ENCODE measurements around the gene SBNO1. TPM values are rescaled to one million over a fixed set of nuclear protein-coding genes. Genes with fewer than 3 reads are reported as not detected.

SBNO1 gene
- total RNA-seq, 2 experiments from 2014 or later = 38.9 to 39.9 TPM

DNA sequence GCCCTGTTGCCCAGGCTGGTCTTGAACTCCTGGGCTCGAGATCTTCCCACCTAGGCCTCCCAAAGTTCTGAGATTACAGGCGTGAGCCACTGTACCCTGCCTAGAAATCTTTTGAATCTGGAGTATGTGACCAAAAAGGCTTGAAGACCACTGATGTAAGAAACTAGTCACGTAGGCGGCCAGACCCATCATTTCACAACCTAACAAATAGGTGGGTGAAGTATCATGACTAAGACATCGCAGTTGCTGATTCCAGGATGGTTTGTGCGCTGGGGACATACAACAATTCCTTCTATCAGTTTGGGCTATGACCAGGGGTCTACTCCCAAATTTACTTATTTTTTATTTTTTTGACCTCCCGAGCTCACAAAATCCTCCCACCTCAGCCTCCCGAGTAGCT is 81.2 kb downstream of the SBNO1 start:
- Mint-ChIP-seq H3K4me1 (ENCODE audit: low read depth) (peaks cover under 1% of the 10 kb centered on the region), H3K27me3 (ENCODE audit: low read depth) (no peaks in the 10 kb centered on the region), H3K27ac (no peak overlapping the region), H3K4me3 (no peak overlapping the region), H3K9me3 (ENCODE audit: insufficient read depth) (no peaks in the 10 kb centered on the region), H3K36me3 (ENCODE audit: low read depth) (no peaks in the 10 kb centered on the region)
- ATAC-seq (no peak), DNase-seq (no peak)
- ChIA-PET CTCF (interaction anchor here (0.9 to 1.2 kb wide), 2 partner anchors 45 to 62 kb away, joined by 3 to 4 read pairs; no protein-coding TSS in a partner anchor), POLR2A (interaction anchor here (0.6 kb wide), 1 partner anchor 38 kb away, joined by 3 read pairs; no protein-coding TSS in a partner anchor)

GRCh38 chr12:123282111-123282510 is 82.5 kb downstream of the SBNO1 start:
- Mint-ChIP-seq H3K9me3 (ENCODE audit: insufficient read depth) (no peaks in the 10 kb centered on the region), H3K27ac (no peak overlapping the region), H3K36me3 (ENCODE audit: low read depth) (no peaks in the 10 kb centered on the region), H3K4me1 (ENCODE audit: low read depth) (peaks cover 6% of the 10 kb centered on the region), H3K27me3 (ENCODE audit: low read depth) (no peaks in the 10 kb centered on the region), H3K4me3 (no peak overlapping the region)
- POLR2A ChIA-PET = interaction anchor here (1.2 kb wide), 1 partner anchor 10 kb away, joined by 4 read pairs; no protein-coding TSS in a partner anchor
- DNase-seq = no peak
- CTCF ChIA-PET = interaction anchor here (1.0 to 1.2 kb wide), 2 partner anchors 62 to 63 kb away, joined by 3 to 4 read pairs; no protein-coding TSS in a partner anchor
- ATAC-seq = no peak

DNA sequence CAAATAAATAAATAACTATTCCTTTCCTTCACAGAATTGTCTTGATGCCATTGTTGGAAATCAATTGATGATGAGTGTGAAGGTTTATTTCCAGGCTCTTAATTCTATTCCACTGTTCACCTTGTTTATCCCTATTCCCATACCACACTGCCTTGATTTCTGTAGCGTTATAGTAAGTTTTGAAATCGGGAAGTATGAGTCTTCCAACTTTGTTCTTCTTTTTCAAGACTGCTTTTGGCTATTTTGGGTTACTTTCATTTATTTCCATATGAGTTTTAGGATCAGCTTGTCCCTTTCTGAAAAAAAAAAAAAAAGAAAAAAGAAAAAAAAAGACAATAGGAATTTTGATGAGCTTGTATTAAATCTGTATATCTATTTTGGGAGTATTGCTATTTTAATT is 83.7 kb downstream of the SBNO1 start:
- CTCF ChIA-PET = no interaction called here
- no peaks in the 10 kb centered on the region for H3K27me3 Mint-ChIP-seq (ENCODE audit: low read depth)
- no peaks in the 10 kb centered on the region for H3K36me3 Mint-ChIP-seq (ENCODE audit: low read depth)
- H3K9me3 Mint-ChIP-seq (ENCODE audit: insufficient read depth) = no peaks in the 10 kb centered on the region
- no peak overlapping the region for H3K27ac Mint-ChIP-seq
- DNase-seq (no peak), ATAC-seq (no peak)
- H3K4me1 Mint-ChIP-seq (ENCODE audit: low read depth) = peaks cover 6% of the 10 kb centered on the region
- H3K4me3 Mint-ChIP-seq = no peak overlapping the region
- POLR2A ChIA-PET = no interaction called here

DNA sequence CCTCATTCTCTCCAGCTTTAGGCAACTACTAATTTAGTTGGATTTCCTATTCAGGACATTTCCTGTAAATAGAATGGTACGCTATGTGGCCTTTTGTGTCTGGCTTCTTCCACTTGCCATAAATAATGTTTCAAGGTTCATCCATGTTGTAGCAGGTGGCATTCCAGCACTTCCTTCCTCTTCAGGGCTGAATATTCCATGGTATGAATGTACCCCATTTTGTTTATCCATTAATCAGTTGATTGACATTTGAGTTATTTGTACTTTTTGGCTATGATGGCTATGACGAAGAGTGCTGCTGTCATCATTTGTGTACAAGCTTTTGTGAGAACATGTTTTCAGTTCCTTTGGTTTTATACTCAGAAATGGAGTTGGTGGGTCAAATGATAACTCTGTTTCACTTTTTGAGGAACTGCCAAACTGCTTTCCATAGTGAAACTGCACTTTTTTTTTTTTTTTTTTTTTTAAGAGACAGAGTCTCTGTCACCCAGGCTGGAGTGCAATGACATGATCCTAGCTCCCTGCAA is 86.5 kb downstream of the SBNO1 start:
- Mint-ChIP-seq H3K36me3 (ENCODE audit: low read depth) (no peaks in the 10 kb centered on the region), H3K27me3 (ENCODE audit: low read depth) (no peaks in the 10 kb centered on the region), H3K4me1 (ENCODE audit: low read depth) (peaks cover 6% of the 10 kb centered on the region), H3K27ac (no peak overlapping the region), H3K9me3 (ENCODE audit: insufficient read depth) (no peaks in the 10 kb centered on the region), H3K4me3 (no peak overlapping the region)
- POLR2A ChIA-PET = no interaction called here
- CTCF ChIA-PET = no interaction called here
- no peak for ATAC-seq
- no peak for DNase-seq

- POLR2A ChIA-PET = no interaction called here
- H3K27me3 Mint-ChIP-seq (ENCODE audit: low read depth) = no peaks in the 10 kb centered on the region
- ATAC-seq (no peak), DNase-seq (no peak)
- H3K36me3 Mint-ChIP-seq (ENCODE audit: low read depth) = no peaks in the 10 kb centered on the region
- peaks cover 31% of the 10 kb centered on the region for H3K4me1 Mint-ChIP-seq (ENCODE audit: low read depth)
- no peaks in the 10 kb centered on the region for H3K9me3 Mint-ChIP-seq (ENCODE audit: insufficient read depth)
- no peak overlapping the region for H3K27ac Mint-ChIP-seq
- CTCF ChIA-PET = interaction anchor here (0.6 kb wide), 1 partner anchor 36 kb away, joined by 3 read pairs; no protein-coding TSS in a partner anchor
- peak overlapping the region; percentile 73 for H3K4me3 Mint-ChIP-seq
Measured at GRCh38 chr12:123273166-123273565, 91.5 kb downstream of the SBNO1 start.

- ChIA-PET POLR2A (interaction anchor here (1.4 to 1.5 kb wide), 2 partner anchors 94 to 113 kb away, joined by 4 to 5 read pairs; partner anchors contain the start of genes KMT5A and SBNO1), CTCF (interaction anchor here (0.8 to 1.8 kb wide), 2 partner anchors 37 to 97 kb away, joined by 3 to 6 read pairs; partner anchors contain the start of genes MPHOSPH9 and MTRFR)
- no peak overlapping the region for H3K27ac Mint-ChIP-seq
- no peaks in the 10 kb centered on the region for H3K36me3 Mint-ChIP-seq (ENCODE audit: low read depth)
- peak; percentile 82 for DNase-seq
- H3K4me3 Mint-ChIP-seq = no peak overlapping the region
- H3K27me3 Mint-ChIP-seq (ENCODE audit: low read depth) = no peaks in the 10 kb centered on the region
- no peaks in the 10 kb centered on the region for H3K9me3 Mint-ChIP-seq (ENCODE audit: insufficient read depth)
- peaks cover 32% of the 10 kb centered on the region for H3K4me1 Mint-ChIP-seq (ENCODE audit: low read depth)
- peak; percentile 78 for ATAC-seq
Measured at GRCh38 chr12:123271001-123271668, 93.5 kb downstream of the SBNO1 start.

DNA sequence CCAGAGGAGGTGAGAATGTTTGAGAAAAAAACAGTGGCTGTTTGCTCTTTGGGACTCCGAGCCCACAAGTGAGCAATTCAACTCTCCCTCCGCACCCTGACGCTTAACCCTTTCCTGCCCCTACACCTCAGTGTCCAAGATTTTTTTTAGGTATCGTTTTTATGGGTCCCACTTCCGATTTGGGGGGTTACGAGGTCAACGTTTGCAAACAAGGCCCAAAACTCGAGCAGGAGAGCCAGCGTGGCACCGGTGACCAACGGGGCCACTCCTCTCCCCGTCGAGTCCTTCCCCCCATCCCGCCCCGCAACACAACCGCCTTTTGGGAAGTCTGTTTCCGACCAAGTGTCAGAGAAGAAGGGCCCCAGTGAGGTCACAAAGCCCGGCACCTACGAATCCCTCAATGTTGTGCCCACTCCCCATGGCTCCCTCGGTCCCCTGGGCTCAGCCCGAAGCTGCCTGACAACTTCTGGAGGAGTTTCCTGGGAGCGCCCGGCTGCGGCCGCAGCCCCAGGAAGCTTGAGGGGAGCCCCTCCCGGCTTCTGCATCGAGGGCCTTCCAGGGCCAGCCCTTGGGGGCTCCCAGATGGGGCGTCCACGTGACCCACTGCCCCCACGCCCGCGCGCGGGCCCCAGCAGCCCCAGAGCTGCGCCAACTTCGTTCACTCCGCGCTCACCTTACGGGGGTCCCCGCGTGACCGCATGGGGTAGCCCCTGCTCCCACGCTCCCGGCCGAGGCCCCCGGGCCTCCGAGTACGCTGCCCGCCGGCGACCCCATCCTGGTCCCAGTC is 94.2 kb downstream of the SBNO1 start:
- ATAC-seq (peak; percentile 12), DNase-seq (no peak)
- Mint-ChIP-seq H3K9me3 (ENCODE audit: insufficient read depth) (no peaks in the 10 kb centered on the region), H3K4me1 (ENCODE audit: low read depth) (peaks cover 32% of the 10 kb centered on the region), H3K27ac (peak overlapping the region; percentile 88), H3K4me3 (peak overlapping the region; percentile 84), H3K27me3 (ENCODE audit: low read depth) (no peaks in the 10 kb centered on the region), H3K36me3 (ENCODE audit: low read depth) (no peaks in the 10 kb centered on the region)
- ChIA-PET POLR2A (interaction anchor here (0.8 to 2.3 kb wide), 5 partner anchors 12 to 312 kb away, joined by 3 to 12 read pairs (median 4); partner anchors contain the start of genes KMT5A, MPHOSPH9, MTRFR and SBNO1), CTCF (interaction anchor here (0.8 to 1.9 kb wide), 10 partner anchors 9 to 332 kb away, joined by 3 to 6 read pairs (median 3); partner anchors contain the start of genes DDX55, KMT5A, MPHOSPH9 and MTRFR)

- no peaks in the 10 kb centered on the region for H3K27me3 Mint-ChIP-seq (ENCODE audit: low read depth)
- ChIA-PET POLR2A (interaction anchor here (0.6 to 2.3 kb wide), 6 partner anchors 12 to 312 kb away, joined by 3 to 12 read pairs (median 4); partner anchors contain the start of genes KMT5A, MPHOSPH9, MTRFR and SBNO1), CTCF (interaction anchor here (0.8 to 2.9 kb wide), 10 partner anchors 9 to 332 kb away, joined by 3 to 13 read pairs (median 4); partner anchors contain the start of genes DDX55, KMT5A, MPHOSPH9 and MTRFR)
- peak overlapping the region; percentile 88 for H3K27ac Mint-ChIP-seq
- DNase-seq (no peak), ATAC-seq (no peak)
- no peaks in the 10 kb centered on the region for H3K36me3 Mint-ChIP-seq (ENCODE audit: low read depth)
- H3K4me3 Mint-ChIP-seq = peak overlapping the region; percentile 84
- no peaks in the 10 kb centered on the region for H3K9me3 Mint-ChIP-seq (ENCODE audit: insufficient read depth)
- H3K4me1 Mint-ChIP-seq (ENCODE audit: low read depth) = peaks cover 32% of the 10 kb centered on the region
Measured at GRCh38 chr12:123269896-123270213, 94.8 kb downstream of the SBNO1 start.

DNA sequence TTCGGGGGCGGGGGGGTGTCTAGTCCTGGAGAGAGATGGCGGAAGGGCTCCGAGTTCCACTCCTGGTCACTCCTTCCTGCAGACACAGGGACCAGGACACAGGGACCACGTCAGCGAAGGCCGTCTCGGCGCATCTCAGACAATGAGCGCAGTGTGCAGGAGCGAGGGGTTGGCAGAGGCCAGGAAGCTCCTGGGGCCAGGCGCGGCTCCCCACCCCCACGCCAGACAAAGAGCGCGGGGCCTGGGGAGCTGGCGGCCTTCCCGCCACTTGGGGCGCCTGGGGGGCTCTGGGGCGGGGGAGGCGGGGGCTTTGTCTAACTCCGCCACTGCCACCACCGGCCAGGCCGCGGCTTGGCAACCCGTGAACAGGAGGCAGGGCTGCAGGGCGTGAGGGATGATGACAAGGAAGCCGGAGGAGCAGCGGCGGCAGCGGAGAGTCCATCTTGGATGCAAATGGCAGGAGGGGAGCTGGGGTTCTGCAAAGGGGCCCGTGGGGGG is 95.2 kb downstream of the SBNO1 start:
- ChIA-PET POLR2A (interaction anchor here (0.6 to 2.3 kb wide), 6 partner anchors 11 to 313 kb away, joined by 3 to 12 read pairs (median 4); partner anchors contain the start of genes KMT5A, MPHOSPH9, MTRFR and SBNO1), CTCF (interaction anchor here (0.8 to 2.9 kb wide), 11 partner anchors 8 to 333 kb away, joined by 3 to 13 read pairs (median 4); partner anchors contain the start of genes DDX55, KMT5A, MPHOSPH9 and MTRFR)
- no peaks in the 10 kb centered on the region for H3K27me3 Mint-ChIP-seq (ENCODE audit: low read depth)
- H3K4me3 Mint-ChIP-seq = peak overlapping the region; percentile 84
- ATAC-seq = peak; percentile 10
- H3K9me3 Mint-ChIP-seq (ENCODE audit: insufficient read depth) = no peaks in the 10 kb centered on the region
- H3K4me1 Mint-ChIP-seq (ENCODE audit: low read depth) = peaks cover 32% of the 10 kb centered on the region
- H3K27ac Mint-ChIP-seq = peak overlapping the region; percentile 88
- peaks cover under 1% of the 10 kb centered on the region for H3K36me3 Mint-ChIP-seq (ENCODE audit: low read depth)
- DNase-seq = peak; percentile 57

- DNase-seq = no peak
- Mint-ChIP-seq H3K4me3 (peak overlapping the region; percentile 43), H3K4me1 (ENCODE audit: low read depth) (peaks cover 32% of the 10 kb centered on the region), H3K27me3 (ENCODE audit: low read depth) (no peaks in the 10 kb centered on the region), H3K36me3 (ENCODE audit: low read depth) (peaks cover 2% of the 10 kb centered on the region), H3K9me3 (ENCODE audit: insufficient read depth) (no peaks in the 10 kb centered on the region), H3K27ac (peak overlapping the region; percentile 46)
- no peak for ATAC-seq
- POLR2A ChIA-PET = interaction anchor here (2.3 kb wide), 1 partner anchor 36 kb away, joined by 12 read pairs; the partner anchor contains the start of genes MPHOSPH9 and MTRFR
- CTCF ChIA-PET = interaction anchor here (0.6 to 2.9 kb wide), 5 partner anchors 19 to 313 kb away, joined by 3 to 13 read pairs (median 5); partner anchors contain the start of gene SBNO1
Measured at GRCh38 chr12:123268850-123269249, 95.8 kb downstream of the SBNO1 start.
